ENCODE measurements around the gene EDC3. TPM values are rescaled to one million over a fixed set of nuclear protein-coding genes. Genes with fewer than 3 reads are reported as not detected.
"Not testable (repeated sequence)": the region's sequence is repeated elsewhere in the genome, so short reads cannot be mapped to it uniquely, and the experiment has no call there.

EDC3 gene
- total RNA-seq, 1 donor from 2014 or later = 58.4 TPM

DNA sequence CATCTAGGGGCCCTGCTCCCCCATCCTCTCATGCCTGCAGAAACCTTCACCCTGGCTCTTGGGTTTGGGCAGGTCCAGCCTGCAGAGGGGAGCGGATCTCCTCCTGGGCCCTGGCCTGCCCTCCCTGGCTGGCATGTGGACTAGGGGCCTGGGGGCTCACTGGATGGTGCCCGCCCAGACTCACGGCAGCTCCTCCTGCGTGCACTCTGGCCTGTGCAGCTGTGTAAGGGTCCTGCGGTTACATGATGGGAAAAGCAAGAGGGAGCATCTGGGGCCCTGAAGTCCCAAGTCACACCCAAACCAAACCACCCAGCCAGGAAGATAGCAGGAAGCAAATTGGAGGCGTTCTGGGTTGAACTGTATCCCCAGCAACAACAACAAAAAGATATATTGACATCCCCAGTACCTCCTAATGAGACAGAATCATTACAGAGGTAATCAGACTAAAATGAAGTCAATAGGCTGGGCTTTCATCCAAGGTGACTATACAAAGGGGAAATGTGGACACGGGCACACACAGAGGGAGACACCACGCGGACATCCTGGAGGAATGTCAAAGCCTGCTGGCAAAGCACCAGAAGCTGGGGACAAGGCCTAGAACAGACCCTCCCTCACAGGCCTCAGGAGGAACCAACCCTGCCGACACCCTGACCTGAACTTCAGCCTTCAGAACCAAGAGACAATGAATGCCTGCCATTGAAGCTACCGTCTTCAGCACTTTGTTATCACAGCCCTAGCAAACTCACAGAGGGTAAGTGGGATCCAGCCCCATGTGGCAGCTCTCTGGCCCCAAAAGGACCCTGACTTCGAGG, 90.6 kb downstream of the EDC3 start:
- intact Hi-C loops (cut with micrococcal nuclease) = no loop called here
- H3K4me1 Mint-ChIP-seq (ENCODE audit: low read depth) = peaks cover 8% of the 10 kb centered on the region
- H3K27me3 Mint-ChIP-seq (ENCODE audit: insufficient read depth) = no peaks in the 10 kb centered on the region

DNA sequence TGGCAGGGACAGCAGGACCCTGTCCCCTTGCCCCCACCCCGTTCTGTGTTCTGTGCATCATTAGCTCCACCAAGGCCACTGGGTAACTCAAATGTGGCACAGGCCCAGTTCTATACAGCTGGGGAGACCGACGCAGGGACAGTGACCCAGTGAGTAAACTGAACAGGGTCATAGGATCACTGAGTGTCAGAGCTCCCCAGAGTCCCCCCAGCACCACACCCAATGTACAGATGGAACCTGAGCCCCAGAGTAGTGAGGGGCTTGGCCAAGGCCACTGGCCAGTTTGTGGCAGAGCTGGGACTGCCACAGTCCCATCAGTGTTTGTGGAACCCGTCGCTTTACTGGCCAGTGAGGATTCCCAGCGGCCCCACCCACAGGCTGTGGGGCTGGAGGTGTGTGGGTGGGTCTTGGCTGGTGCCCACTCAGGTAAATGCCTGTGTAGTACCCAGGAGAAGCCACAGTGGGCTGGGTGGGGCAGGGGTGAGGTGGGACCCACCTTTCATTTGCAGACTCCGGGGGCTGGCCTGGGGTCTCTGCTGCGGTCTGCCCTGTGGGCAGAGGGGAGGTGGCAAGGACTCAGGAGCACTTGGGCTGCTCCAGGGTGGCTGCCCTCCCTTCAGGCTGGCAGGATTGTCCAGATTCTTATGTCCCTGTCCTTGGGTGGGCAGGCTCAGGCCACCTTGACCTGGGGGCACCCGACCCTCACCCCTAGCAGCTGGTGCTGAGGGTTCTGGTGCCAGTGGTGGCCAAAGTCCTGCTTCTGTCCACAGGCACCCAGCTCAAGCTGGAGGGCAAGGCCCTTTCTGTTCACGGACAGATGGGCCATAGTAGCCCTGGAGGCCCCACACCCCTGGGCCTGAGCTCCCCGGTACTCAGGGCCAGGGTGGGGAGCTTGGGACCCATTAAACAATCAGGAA, 91.8 kb downstream of the EDC3 start:
- no peaks in the 10 kb centered on the region for H3K9me3 Mint-ChIP-seq
- peaks cover 12% of the 10 kb centered on the region for H3K4me1 Mint-ChIP-seq (ENCODE audit: low read depth)
- intact Hi-C loops (cut with micrococcal nuclease) = no loop called here
- H3K27ac Mint-ChIP-seq = no peak overlapping the region
- H3K27me3 Mint-ChIP-seq (ENCODE audit: insufficient read depth) = no peaks in the 10 kb centered on the region
- no peak for DNase-seq (ENCODE audit: low spot score)
- no peak overlapping the region for H3K4me3 Mint-ChIP-seq
- H3K36me3 Mint-ChIP-seq (ENCODE audit: low read depth) = no peaks in the 10 kb centered on the region

More for the DNA sequence above, 90.6 kb downstream of the EDC3 start:
- Mint-ChIP-seq H3K4me3 (no peak overlapping the region), H3K27ac (no peak overlapping the region), H3K9me3 (no peaks in the 10 kb centered on the region), H3K36me3 (ENCODE audit: low read depth) (no peaks in the 10 kb centered on the region)
- no peak for DNase-seq (ENCODE audit: low spot score)

DNA sequence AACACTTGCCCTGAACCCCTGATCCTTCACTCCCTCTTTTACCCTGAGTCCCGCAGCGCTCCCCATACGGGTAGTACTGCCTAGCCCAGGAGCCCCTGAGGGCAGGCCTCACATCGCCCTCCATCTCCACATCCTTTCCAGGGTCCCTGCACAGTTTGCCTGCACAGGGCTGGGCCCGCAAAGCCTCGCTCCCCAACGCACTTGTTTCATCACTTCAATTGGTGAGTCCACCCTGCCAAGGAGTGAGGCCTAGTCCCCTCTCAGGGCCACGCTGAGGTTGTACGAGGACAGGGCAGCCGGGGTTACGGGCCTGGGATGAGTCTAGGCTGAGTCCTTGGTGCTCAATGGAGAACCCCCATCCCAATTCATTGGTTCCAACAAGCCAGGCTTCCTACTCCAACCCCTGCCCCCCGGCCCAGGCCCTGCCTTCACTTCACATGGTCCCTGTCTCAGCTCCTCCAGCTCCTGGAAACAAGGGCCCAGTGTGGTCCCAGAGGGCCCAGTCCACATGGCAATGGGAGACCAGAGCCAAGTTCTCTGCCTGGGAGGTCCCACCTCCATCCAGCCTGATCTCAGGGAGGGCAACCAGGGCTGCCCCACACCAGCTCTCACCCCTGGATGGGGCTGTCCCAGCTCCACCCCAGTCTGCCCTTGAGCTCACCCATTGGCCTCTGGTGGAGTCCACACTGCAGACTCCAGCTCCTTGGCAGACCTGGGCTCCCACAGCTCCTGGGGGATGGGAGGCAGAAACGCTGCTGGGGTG, 92.6 kb downstream of the EDC3 start:
- intact Hi-C loops (cut with micrococcal nuclease) = no loop called here
- Mint-ChIP-seq H3K9me3 (no peaks in the 10 kb centered on the region), H3K4me1 (ENCODE audit: low read depth) (peaks cover 20% of the 10 kb centered on the region), H3K36me3 (ENCODE audit: low read depth) (peaks cover 5% of the 10 kb centered on the region), H3K27ac (no peak overlapping the region), H3K27me3 (ENCODE audit: insufficient read depth) (no peaks in the 10 kb centered on the region), H3K4me3 (no peak overlapping the region)
- DNase-seq (ENCODE audit: low spot score) = no peak

DNA sequence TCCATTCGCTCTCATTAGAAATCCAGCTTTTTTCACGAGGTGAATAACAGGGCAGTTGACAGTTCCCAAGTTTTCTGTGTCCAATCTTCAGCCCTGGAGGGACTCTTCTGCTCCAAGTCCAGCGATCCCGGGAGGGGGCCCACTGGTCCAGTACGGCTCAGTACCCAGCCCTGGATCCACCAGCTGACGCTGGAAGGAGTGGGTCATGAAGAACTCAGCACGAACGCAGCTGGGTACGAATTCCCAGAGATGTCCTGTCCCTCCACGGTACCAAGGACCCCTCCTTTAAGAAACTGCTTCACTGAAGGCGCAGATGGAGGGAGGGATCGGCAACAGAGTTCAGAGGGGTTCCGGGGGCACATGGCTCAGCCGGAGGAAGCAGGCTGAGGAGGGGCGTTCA, 96.7 kb downstream of the EDC3 start:
- peaks cover 19% of the 10 kb centered on the region for H3K4me1 Mint-ChIP-seq (ENCODE audit: low read depth)
- no peak for DNase-seq (ENCODE audit: low spot score)
- no peak overlapping the region for H3K27ac Mint-ChIP-seq
- peak overlapping the region; percentile 100 for H3K4me3 Mint-ChIP-seq
- no peaks in the 10 kb centered on the region for H3K9me3 Mint-ChIP-seq
- intact Hi-C loops (cut with micrococcal nuclease) = loop anchor here (2.0 kb wide), 1 partner anchor 138 kb away; the partner anchor contains the start of gene UBL7
- H3K36me3 Mint-ChIP-seq (ENCODE audit: low read depth) = peaks cover 21% of the 10 kb centered on the region
- no peaks in the 10 kb centered on the region for H3K27me3 Mint-ChIP-seq (ENCODE audit: insufficient read depth)

DNA sequence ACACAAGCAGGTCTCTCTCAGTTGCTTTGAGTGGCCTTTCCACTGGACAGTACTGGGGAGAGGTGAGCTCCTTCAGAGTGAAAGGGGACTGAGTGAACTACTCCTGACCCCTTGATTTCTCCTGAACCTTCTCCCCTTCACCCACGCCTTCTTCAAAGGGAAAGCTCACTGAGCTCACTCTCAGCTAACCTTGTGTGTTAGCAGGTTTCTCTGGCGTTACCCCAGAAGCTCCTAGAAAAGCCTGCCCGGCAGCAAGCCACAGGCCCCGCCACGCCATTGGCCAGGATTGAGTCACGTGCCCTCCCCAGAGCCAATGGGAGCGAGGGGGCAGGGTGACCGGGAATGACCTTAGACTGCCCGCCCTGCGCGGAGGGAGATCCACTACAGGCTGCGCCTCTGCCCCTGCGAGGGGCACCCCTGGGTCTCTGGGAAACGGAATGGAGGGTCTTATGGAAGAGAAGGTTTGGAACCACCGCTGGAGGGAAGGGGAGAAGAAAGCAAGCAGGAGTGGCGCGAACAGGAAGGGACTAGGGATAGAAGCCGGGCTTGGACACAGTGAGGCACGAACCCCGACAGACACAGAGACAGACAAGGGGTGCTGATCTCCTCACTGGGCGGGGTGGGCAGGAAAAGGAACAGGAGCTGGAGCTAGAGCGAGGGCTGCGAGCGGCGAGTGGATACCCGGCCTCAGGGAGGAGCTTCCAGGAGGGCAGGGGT, 97.5 kb downstream of the EDC3 start:
- H3K36me3 Mint-ChIP-seq (ENCODE audit: low read depth) = peaks cover 26% of the 10 kb centered on the region
- intact Hi-C loops (cut with micrococcal nuclease) = loop anchor here (1.0 to 2.0 kb wide), 4 partner anchors 16 to 137 kb away; partner anchors contain the start of genes ARID3B and UBL7
- peaks cover 19% of the 10 kb centered on the region for H3K4me1 Mint-ChIP-seq (ENCODE audit: low read depth)
- H3K27me3 Mint-ChIP-seq (ENCODE audit: insufficient read depth) = no peaks in the 10 kb centered on the region
- peak overlapping the region; percentile 100 for H3K27ac Mint-ChIP-seq
- peak; percentile 87 for DNase-seq (ENCODE audit: low spot score)
- no peaks in the 10 kb centered on the region for H3K9me3 Mint-ChIP-seq
- peak overlapping the region; percentile 100 for H3K4me3 Mint-ChIP-seq

DNA sequence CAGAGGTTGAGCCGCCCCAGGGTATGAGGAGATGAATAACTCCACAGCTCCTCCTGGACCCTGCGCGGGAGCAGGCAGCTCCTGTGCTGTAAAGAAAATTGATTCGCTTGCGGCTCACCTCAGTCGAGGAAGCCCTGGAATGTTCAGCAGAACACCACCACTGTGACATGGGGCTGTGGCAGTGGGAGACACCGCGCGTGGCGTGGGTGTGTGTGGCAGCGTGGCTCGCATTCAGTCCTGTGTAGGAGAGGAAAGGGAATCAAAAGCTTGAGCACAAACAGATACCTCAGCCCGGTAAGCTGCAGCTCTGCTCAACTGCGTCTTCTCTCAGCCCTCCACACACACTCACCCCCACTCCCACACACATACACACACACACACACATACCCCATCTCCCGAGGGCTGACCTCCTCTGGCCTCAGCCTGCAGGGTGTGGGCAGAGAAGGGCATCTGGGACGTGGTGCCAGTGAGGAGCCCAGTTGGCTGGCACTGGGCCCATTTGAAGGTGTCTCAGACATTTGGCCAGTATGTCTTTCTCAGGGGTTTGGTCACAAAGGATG, 98.6 kb downstream of the EDC3 start:
- Mint-ChIP-seq H3K36me3 (ENCODE audit: low read depth) (peaks cover 32% of the 10 kb centered on the region), H3K4me1 (ENCODE audit: low read depth) (peaks cover 19% of the 10 kb centered on the region)
- H3K9me3 Mint-ChIP-seq; H3K27ac Mint-ChIP-seq; H3K27me3 Mint-ChIP-seq (ENCODE audit: insufficient read depth); DNase-seq (ENCODE audit: low spot score); intact Hi-C loops (cut with micrococcal nuclease); H3K4me3 Mint-ChIP-seq: not testable (repeated sequence)

DNA sequence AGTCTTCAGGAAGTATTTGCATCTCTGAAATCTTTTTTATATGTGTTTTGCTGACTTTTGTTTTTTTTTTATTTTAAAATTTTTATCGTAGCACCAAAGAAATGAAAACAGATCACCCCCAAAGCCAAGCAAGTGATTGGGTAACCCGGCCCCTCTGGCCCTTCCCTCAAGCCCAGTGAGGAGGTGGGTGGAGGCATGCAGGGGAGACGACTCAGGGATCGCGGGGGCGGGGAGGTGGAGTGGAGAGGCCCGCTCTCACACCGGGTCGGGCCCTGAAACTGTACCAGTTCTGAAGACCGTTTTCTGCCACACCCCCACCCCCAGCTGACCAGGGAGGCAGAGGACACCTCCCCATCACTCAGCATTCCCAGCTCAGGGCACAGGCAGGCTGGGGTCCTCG, 99.1 kb downstream of the EDC3 start:
- H3K27me3 Mint-ChIP-seq (ENCODE audit: insufficient read depth); H3K27ac Mint-ChIP-seq: not testable (repeated sequence)
- H3K36me3 Mint-ChIP-seq (ENCODE audit: low read depth) = peaks cover 34% of the 10 kb centered on the region

DNA sequence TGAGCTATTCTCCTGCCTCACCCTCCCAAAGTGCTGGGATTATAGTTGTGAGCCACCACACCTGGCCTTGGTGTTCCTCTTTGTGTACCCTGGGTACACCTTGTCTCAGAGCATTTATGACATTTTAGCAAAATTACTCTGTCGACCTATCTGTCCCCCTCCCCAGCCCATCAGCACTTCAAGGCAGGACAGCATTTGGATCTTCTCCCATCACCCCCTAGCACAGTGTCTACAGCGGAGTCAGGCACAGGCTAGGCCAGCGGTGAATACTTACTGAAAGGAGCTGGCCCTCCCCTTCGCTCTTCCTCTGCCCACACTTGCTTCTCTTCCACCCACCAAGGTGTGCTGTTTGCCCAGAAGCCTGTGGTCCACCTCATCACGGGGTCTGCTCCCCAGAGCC, 100.6 kb downstream of the EDC3 start:
- Mint-ChIP-seq H3K4me3 (no peak overlapping the region), H3K27me3 (ENCODE audit: insufficient read depth) (no peaks in the 10 kb centered on the region), H3K4me1 (ENCODE audit: low read depth) (peaks cover 19% of the 10 kb centered on the region), H3K27ac (no peak overlapping the region), H3K9me3 (no peaks in the 10 kb centered on the region), H3K36me3 (ENCODE audit: low read depth) (peaks cover 43% of the 10 kb centered on the region)
- intact Hi-C loops (cut with micrococcal nuclease) = no loop called here
- DNase-seq (ENCODE audit: low spot score) = no peak

More for the DNA sequence above, 99.1 kb downstream of the EDC3 start:
- H3K4me1 Mint-ChIP-seq (ENCODE audit: low read depth) = peaks cover 19% of the 10 kb centered on the region
- H3K9me3 Mint-ChIP-seq; H3K4me3 Mint-ChIP-seq; intact Hi-C loops (cut with micrococcal nuclease); DNase-seq (ENCODE audit: low spot score): not testable (repeated sequence)

DNA sequence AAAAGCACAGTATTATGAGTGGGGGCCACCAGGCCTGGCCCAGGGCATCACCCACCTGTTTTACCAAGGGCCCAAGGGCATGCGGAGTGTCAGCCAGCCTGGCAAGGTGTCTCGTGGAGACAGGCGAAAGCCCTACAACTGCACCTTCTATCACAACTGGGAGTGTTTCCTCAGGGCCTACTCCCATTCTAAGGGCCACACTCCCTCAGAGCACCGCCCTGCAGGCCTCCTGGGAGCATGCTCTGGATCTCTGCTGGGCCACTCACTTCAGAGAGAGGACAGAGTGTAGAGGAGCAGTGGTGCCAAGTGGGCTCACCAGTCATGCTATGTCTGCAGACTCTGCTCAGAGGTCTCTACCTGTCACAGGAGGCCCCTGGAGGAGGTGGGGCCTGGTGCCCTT, 101.4 kb downstream of the EDC3 start:
- H3K4me1 Mint-ChIP-seq (ENCODE audit: low read depth) = peaks cover 19% of the 10 kb centered on the region
- no peaks in the 10 kb centered on the region for H3K9me3 Mint-ChIP-seq
- peaks cover 51% of the 10 kb centered on the region for H3K36me3 Mint-ChIP-seq (ENCODE audit: low read depth)
- no peak overlapping the region for H3K4me3 Mint-ChIP-seq
- H3K27me3 Mint-ChIP-seq (ENCODE audit: insufficient read depth) = no peaks in the 10 kb centered on the region
- no peak overlapping the region for H3K27ac Mint-ChIP-seq
- no peak for DNase-seq (ENCODE audit: low spot score)
- intact Hi-C loops (cut with micrococcal nuclease) = no loop called here

DNA sequence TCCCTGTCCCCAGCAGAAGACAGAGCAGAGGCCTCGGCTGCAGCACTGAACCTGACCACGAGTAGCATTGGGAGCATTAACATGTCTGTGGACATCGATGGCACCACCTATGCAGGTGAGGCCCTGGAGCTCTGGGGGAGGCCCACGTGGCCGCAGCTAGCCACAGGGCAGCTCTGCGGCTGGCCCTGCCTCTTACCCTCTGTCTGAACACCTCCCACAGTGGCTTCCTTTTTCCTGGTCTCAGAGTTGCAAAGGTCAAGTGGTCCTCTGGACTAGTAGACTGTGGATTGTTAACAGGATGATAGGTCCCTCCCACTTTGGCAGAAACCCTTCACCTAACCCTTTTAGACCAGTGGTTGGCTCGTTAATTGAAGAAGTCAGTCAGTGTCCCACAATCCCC, 102.7 kb downstream of the EDC3 start:
- H3K27me3 Mint-ChIP-seq (ENCODE audit: insufficient read depth) = no peaks in the 10 kb centered on the region
- no peaks in the 10 kb centered on the region for H3K9me3 Mint-ChIP-seq

DNA sequence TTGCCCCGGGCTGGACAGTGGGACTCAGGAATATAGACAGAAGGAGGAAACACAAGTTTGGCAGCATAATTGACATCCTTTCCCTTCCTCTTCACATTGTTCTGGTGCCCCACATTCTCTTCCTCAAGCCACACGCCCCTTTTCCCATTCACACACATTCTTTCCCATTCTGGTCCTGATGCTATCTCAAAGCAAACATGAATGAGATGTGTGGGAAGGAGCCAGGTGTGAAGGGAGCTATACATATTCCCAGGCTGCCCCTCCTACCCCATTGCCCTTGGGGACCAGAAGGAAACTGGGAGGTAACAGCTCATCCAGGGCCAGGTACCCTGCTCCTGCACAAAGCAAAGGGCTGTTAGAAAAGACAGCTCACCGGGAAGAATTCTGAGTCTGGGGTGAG, 103.6 kb downstream of the EDC3 start:
- Mint-ChIP-seq H3K4me1 (ENCODE audit: low read depth) (no peaks in the 10 kb centered on the region), H3K4me3 (no peak overlapping the region), H3K27ac (no peak overlapping the region), H3K9me3 (no peaks in the 10 kb centered on the region), H3K36me3 (ENCODE audit: low read depth) (peaks cover 47% of the 10 kb centered on the region), H3K27me3 (ENCODE audit: insufficient read depth) (no peaks in the 10 kb centered on the region)
- DNase-seq (ENCODE audit: low spot score) = no peak
- intact Hi-C loops (cut with micrococcal nuclease) = no loop called here

More for the DNA sequence above, 102.7 kb downstream of the EDC3 start:
- peaks cover 6% of the 10 kb centered on the region for H3K4me1 Mint-ChIP-seq (ENCODE audit: low read depth)
- no peak for DNase-seq (ENCODE audit: low spot score)
- H3K4me3 Mint-ChIP-seq = no peak overlapping the region
- intact Hi-C loops (cut with micrococcal nuclease) = no loop called here
- H3K36me3 Mint-ChIP-seq (ENCODE audit: low read depth) = peaks cover 51% of the 10 kb centered on the region
- no peak overlapping the region for H3K27ac Mint-ChIP-seq

DNA sequence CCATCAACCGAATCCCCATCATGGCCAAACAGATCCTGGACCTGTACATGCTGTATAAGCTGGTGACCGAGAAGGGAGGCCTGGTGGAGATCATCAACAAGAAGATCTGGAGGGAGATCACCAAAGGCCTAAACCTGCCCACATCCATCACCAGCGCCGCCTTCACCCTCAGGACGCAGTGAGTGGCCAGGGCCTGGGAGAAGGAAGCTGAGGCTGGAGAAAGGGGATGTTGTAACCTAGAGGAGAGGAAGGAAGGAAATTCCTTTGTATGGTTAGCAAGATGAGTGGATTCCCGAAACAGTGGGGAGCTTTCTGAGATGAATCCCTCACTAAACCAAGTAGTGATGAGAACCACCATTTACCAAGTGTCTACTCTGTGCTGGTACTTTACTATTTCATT, 106.0 kb downstream of the EDC3 start:
- Mint-ChIP-seq H3K9me3 (no peaks in the 10 kb centered on the region), H3K4me1 (ENCODE audit: low read depth) (peaks cover under 1% of the 10 kb centered on the region), H3K27ac (no peak overlapping the region), H3K4me3 (no peak overlapping the region), H3K27me3 (ENCODE audit: insufficient read depth) (no peaks in the 10 kb centered on the region), H3K36me3 (ENCODE audit: low read depth) (peaks cover 42% of the 10 kb centered on the region)
- no peak for DNase-seq (ENCODE audit: low spot score)
- intact Hi-C loops (cut with micrococcal nuclease) = no loop called here

All from activated T-helper 1 cell treated with anti-CD3 and anti-CD28 coated beads, Interleukin-12 subunit alpha, Interleukin-12 subunit beta, Interleukin-2, Interleukin-4 antibody, amounts not matched to agents 30 ng/mL and 10 ng/mL and 1 ng/mL, durations not matched to agents 14 hours and 24 hours and 36 hours (primary cell).